ENCODE data around the gene AEBP1.

Gene AEBP1

GRCh38 chr7:44101966-44102845, 1.9 kb upstream of the AEBP1 start:
- FAIRE-seq: no peak
- no peak for TF ChIP-seq CTCF (IDR thresholded peaks at IDR 0.05; ENCODE audit: insufficient read depth, missing control alignments)
- no peak for DNase-seq (ENCODE audit: insufficient read length, low spot score)

- DNase-seq (ENCODE audit: insufficient read length, low spot score): no peak
- no peak for TF ChIP-seq CTCF (IDR thresholded peaks at IDR 0.05; ENCODE audit: insufficient read depth, missing control alignments)
- FAIRE-seq: no peak
Measured at GRCh38 chr7:44102846-44103565, 1.1 kb upstream of the AEBP1 start.

GRCh38 chr7:44103566-44103922, 601 bp upstream of the AEBP1 start:
- TF ChIP-seq CTCF (IDR thresholded peaks at IDR 0.05; ENCODE audit: insufficient read depth, missing control alignments): no peak
- DNase-seq (ENCODE audit: insufficient read length, low spot score) (no peak), FAIRE-seq (no peak)

DNA sequence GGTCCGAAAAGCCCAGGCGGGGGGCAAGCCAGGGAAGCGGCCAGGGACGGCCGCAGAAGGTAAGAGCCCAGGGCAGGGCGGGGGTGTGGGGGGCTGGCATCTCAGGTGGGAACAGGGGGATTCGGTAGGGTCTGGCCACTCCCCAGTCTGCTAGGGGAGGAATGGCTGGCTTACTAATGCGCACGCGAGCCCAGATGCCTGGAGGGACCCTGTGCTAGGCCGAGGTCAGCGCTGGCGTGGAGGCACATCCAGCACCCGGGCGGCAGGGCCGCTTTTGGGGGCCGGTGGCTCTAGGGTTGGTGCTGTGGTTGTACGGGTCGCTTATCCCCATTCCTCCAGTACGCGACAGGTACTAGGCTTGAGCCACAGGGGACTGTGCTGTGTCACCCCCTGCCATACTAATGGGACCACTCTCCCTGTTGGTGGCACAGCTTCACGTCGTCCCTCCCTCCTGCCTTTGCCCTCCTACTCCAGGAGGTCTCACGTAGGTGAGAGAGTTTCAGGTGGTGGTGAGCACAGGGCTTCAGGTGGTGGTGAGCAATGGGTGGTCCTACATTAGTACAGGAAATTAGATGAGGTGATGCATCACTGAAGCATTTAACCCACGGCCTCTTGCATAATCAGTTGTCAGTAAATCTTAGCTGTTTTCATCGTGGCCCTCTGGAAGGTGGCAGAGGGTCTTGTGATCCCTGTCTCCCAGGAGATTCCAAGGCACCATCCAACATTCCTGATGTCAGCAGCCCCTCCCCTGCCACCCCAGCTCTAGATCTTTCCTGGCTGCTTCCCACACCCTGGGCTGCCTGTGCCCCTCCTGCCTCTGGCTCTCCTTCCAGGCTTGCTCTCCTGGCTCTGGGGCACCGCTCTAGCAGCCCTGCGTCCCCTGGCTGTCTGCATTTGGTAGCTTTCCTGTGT, 971 bp downstream of the AEBP1 start:
- FAIRE-seq (no peak), DNase-seq (ENCODE audit: insufficient read length, low spot score) (peak; percentile 69)
- no peak for TF ChIP-seq CTCF (IDR thresholded peaks at IDR 0.05; ENCODE audit: insufficient read depth, missing control alignments)

DNA sequence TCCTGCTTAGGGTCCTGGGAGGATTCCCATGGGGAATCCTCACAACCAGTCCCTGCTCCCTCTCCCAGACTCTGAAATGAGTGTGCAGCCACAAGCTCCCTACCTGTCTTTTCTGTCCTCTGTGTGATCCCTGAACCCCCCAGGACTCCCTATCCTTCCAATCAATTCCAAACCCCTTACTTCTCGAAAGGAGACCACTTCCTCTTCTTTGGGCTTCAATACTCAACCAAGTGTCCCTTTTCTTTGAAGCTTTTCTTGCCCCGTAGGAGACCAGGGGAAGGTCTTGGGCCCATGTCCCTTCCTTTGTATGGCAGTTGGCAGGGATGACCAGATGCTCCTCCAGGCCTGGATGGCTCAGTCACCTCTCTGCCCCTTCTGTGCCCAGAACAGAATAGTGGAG, 1.7 kb downstream of the AEBP1 start:
- no peak for TF ChIP-seq CTCF (IDR thresholded peaks at IDR 0.05; ENCODE audit: insufficient read depth, missing control alignments)
- FAIRE-seq: no peak
- no peak for DNase-seq (ENCODE audit: insufficient read length, low spot score)

DNA sequence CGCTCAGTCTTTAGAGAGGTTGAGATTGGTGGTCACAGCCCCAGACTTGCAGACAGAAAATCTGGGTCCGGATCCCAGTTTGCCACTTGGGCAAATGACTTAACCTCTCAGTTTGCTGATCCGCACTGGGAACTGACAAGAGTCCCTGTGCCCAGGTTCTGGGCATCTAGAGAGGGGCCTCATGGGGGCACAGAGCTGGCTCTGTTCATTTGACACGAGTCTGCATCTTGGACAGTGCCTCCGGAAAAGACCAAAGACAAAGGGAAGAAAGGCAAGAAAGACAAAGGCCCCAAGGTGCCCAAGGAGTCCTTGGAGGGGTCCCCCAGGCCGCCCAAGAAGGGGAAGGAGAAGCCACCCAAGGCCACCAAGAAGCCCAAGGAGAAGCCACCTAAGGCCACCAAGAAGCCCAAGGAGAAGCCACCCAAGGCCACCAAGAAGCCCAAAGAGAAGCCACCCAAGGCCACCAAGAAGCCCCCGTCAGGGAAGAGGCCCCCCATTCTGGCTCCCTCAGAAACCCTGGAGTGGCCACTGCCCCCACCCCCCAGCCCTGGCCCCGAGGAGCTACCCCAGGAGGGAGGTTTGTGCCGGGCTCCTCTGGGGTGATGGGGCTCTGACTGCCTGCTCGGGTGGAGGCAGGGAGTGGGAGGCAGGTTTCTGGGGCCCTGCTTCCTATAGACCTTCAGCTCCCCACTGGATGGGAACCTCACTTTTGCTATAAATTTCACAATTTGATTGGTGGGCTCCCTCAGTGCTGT, 2.3 kb downstream of the AEBP1 start:
- TF ChIP-seq CTCF (IDR thresholded peaks at IDR 0.05; ENCODE audit: insufficient read depth, missing control alignments): no peak
- DNase-seq (ENCODE audit: insufficient read length, low spot score): no peak
- FAIRE-seq: no peak
